HepG2 (cell line): Measurements from ENCODE around the gene GLRX5. TPM values are rescaled to one million over a fixed set of nuclear protein-coding genes. Genes with fewer than 3 reads are reported as not detected.

Experiments
- CENPX ChIP-seq: sonication (generic); formaldehyde crosslinking; IDR thresholded peaks from 2 replicates; pipeline ENCODE4 v1.9.0; 2021; ENCODE audit warnings: mild to moderate bottlenecking, missing genetic modification reagents, moderate library complexity
- ETV6 ChIP-seq: sonication (generic); formaldehyde crosslinking; conservative IDR thresholded peaks from 2 replicates; pipeline ENCODE4 v1.4.0; 2020; ENCODE audit warnings: missing genetic modification reagents
- HNRNPUL1 ChIP-seq: fragments of 200-400 bp; formaldehyde crosslinking; IDR thresholded peaks from 2 replicates; pipeline ENCODE4 v1.6.1; 2017; ENCODE audit warnings: low read depth, mild to moderate bottlenecking, low read length, moderate library complexity
- JUND ChIP-seq: sonication (generic); formaldehyde crosslinking; IDR thresholded peaks from 2 replicates; pipeline ENCODE4 v1.8.0; 2022; ENCODE audit warnings: mild to moderate bottlenecking, missing genetic modification reagents
- KDM2A ChIP-seq: sonication (generic); formaldehyde crosslinking; IDR thresholded peaks from 2 replicates; pipeline ENCODE4 v1.4.0; 2020; ENCODE audit warnings: low read depth, missing genetic modification reagents, borderline replicate concordance
- MTF1 ChIP-seq: sonication (generic); formaldehyde crosslinking; IDR thresholded peaks from 2 replicates; pipeline ENCODE4 v1.5.0; 2020; ENCODE audit warnings: missing genetic modification reagents
- MYNN ChIP-seq: sonication (generic); formaldehyde crosslinking; IDR thresholded peaks from 2 replicates; pipeline ENCODE4 v1.4.0; 2020; ENCODE audit warnings: mild to moderate bottlenecking, low read depth, missing genetic modification reagents
- NCOR1 ChIP-seq: fragments of 200-600 bp; sonication (generic); IDR thresholded peaks from 2 replicates; pipeline ENCODE4 v1.7.0; 2017; ENCODE audit warnings: antibody characterized with exemption, low read length, borderline replicate concordance
- PAWR ChIP-seq: sonication (generic); formaldehyde crosslinking; IDR thresholded peaks from 2 replicates; pipeline ENCODE4 v1.4.0; 2020; ENCODE audit warnings: missing genetic modification reagents, mild to moderate bottlenecking, borderline replicate concordance
- PRPF4 ChIP-seq: fragments of 200-400 bp; formaldehyde crosslinking; IDR thresholded peaks from 2 replicates; pipeline ENCODE4 v1.6.1; 2016; ENCODE audit warnings: low read length, low read depth; ENCODE audit not compliant: poor library complexity, severe bottlenecking
- SOX5 ChIP-seq: IDR thresholded peaks from 2 replicates; pipeline ENCODE4 v1.6.1; 2016; ENCODE audit warnings: borderline replicate concordance
- SP140L ChIP-seq: sonication (generic); formaldehyde crosslinking; IDR thresholded peaks from 2 replicates; pipeline ENCODE4 v1.4.0; 2020; ENCODE audit warnings: missing genetic modification reagents, borderline replicate concordance
- SRY ChIP-seq: sonication (generic); formaldehyde crosslinking; IDR thresholded peaks from 2 replicates; pipeline ENCODE4 v1.8.0; 2022; ENCODE audit warnings: mild to moderate bottlenecking, missing genetic modification reagents
- ZBTB25 ChIP-seq: IDR thresholded peaks from 2 replicates; pipeline ENCODE4 v1.6.1; 2018; ENCODE audit warnings: missing genetic modification reagents
- ZFP41 ChIP-seq: sonication (generic); formaldehyde crosslinking; IDR thresholded peaks from 2 replicates; pipeline ENCODE4 v1.4.0; 2020; ENCODE audit warnings: mild to moderate bottlenecking, missing genetic modification reagents, borderline replicate concordance
- ZNF383 ChIP-seq: sonication (generic); formaldehyde crosslinking; IDR thresholded peaks from 2 replicates; pipeline ENCODE4 v1.4.0; 2020; ENCODE audit warnings: missing genetic modification reagents, mild to moderate bottlenecking, borderline replicate concordance
- ZNF557 ChIP-seq: sonication (generic); formaldehyde crosslinking; IDR thresholded peaks from 2 replicates; pipeline ENCODE4 v1.4.0; 2020; ENCODE audit warnings: missing genetic modification reagents
- ZNF607 ChIP-seq: sonication (generic); formaldehyde crosslinking; IDR thresholded peaks from 2 replicates; pipeline ENCODE4 v1.5.1; 2020; ENCODE audit warnings: missing genetic modification reagents, mild to moderate bottlenecking, borderline replicate concordance
- polyA plus RNA-seq, 8 experiments: library from polyadenylated mRNA; depleted of rRNA in 3 of 8; stranded (reverse) in 7 of 8; unstranded in 1 of 8; fragments of >200 nt; fragmentation: Illumina TruSeq in 4 of 8; extraction: Trizol in 4 of 8; gene quantifications; 2 replicates each; pipeline versions ENCODE4 v1.2.1 to v1.2.3, GENCODE V29; 2011 to 2016; ENCODE audit warnings: low read depth in 4 of 8, missing spikeins in 1 of 8, mixed read lengths in 1 of 8; ENCODE audit not compliant: insufficient read depth in 1 of 8
- total RNA-seq, 5 experiments: library from RNA; depleted of rRNA; stranded (reverse); fragments of >200 nt; fragmentation: Illumina TruSeq; extraction: Trizol; gene quantifications; 2 replicates each; pipeline ENCODE4 v1.2.3, GENCODE V29; 2016; ENCODE audit warnings: low read depth in 1 of 5
- TF ChIP-seq, protein P1 (sequence below): sonication (generic); formaldehyde crosslinking; IDR thresholded peaks from 2 replicates; pipeline ENCODE4 v1.8.0; 2022; ENCODE audit warnings: missing genetic modification reagents, mild to moderate bottlenecking, moderate library complexity, borderline replicate concordance
- TF ChIP-seq, protein P2 (sequence below): sonication (generic); formaldehyde crosslinking; IDR thresholded peaks from 2 replicates; pipeline ENCODE4 v1.8.1; 2022; ENCODE audit warnings: low read depth, mild to moderate bottlenecking, missing genetic modification reagents
- TF ChIP-seq, protein P3 (sequence below): sonication (generic); formaldehyde crosslinking; IDR thresholded peaks from 2 replicates; pipeline ENCODE4 v1.9.0; 2021; ENCODE audit warnings: missing genetic modification reagents, borderline replicate concordance

Gene GLRX5
- total and polyA plus RNA-seq, 2 of the 13 experiments (the other 11 are each of a cell fraction or from before 2014, with no cell fraction given), result 122 to 146 TPM

DNA sequence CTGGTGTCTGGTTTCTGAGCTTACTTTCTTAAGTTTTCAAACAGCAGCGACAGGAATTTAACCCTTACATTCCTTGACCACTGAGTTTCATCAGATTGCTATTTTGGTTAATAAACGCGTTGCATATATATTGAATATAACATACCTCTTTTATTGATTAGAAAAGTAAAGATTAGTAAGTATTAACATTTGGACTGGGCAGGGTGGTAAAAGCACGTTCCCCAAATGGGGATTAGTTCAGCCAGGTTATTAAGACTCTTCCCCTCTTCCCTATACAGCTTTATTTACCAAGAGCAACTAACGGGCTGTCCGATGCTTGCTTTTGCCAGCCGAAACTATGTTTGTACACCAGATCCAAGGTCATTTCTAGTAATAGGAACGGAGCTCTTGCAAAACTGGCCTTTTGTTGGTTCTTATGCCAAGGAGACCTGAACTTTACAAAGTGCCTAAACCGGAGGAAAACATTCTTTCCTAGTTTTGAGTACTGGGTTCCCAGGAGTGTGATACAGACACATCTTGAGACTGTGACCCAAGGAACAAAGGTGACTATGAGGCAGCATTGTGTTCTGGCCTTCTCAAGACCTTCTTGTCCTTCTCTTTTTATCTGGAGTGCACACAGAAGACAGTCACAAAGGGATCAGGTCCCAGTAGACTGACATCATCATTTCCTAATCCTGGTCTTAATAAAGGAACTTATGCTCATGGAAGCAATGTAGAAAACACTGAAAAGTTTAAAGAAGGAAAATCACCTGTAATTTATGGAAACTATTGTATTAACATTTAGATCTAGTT lies 2.6 kb downstream of the GLRX5 start (continued):
- TF ChIP-seq NCOR1 (peak; percentile 68; the same call in 1 of the 2 replicates), PAWR (CRISPR knock-in tag) (no peak), ZFP41 (CRISPR knock-in tag) (no peak), PRPF4 (no peak), KDM2A (CRISPR knock-in tag) (no peak), ETV6 (CRISPR knock-in tag) (no peak), ZNF383 (CRISPR knock-in tag) (no peak), CENPX (no peak), SOX5 (peak; percentile 89), MYNN (no peak), ZNF557 (CRISPR knock-in tag) (0 out of 2 replicates have a peak, but pooled peaks have one; percentile 44), HNRNPUL1 (no peak), ZBTB25 (CRISPR knock-in tag) (0 out of 2 replicates have a peak, but pooled peaks have one; percentile 65), MTF1 (CRISPR knock-in tag) (no peak), ZNF607 (CRISPR knock-in tag) (no peak; the same call in 1 of the 2 replicates), SRY (CRISPR knock-in tag) (no peak), JUND (CRISPR knock-in tag) (no peak), SP140L (CRISPR knock-in tag) (no peak)
- TF ChIP-seq, protein P1, sequence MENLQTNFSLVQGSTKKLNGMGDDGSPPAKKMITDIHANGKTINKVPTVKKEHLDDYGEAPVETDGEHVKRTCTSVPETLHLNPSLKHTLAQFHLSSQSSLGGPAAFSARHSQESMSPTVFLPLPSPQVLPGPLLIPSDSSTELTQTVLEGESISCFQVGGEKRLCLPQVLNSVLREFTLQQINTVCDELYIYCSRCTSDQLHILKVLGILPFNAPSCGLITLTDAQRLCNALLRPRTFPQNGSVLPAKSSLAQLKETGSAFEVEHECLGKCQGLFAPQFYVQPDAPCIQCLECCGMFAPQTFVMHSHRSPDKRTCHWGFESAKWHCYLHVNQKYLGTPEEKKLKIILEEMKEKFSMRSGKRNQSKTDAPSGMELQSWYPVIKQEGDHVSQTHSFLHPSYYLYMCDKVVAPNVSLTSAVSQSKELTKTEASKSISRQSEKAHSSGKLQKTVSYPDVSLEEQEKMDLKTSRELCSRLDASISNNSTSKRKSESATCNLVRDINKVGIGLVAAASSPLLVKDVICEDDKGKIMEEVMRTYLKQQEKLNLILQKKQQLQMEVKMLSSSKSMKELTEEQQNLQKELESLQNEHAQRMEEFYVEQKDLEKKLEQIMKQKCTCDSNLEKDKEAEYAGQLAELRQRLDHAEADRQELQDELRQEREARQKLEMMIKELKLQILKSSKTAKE (CRISPR knock-in tag), result peak; percentile 85
- TF ChIP-seq, protein P2, sequence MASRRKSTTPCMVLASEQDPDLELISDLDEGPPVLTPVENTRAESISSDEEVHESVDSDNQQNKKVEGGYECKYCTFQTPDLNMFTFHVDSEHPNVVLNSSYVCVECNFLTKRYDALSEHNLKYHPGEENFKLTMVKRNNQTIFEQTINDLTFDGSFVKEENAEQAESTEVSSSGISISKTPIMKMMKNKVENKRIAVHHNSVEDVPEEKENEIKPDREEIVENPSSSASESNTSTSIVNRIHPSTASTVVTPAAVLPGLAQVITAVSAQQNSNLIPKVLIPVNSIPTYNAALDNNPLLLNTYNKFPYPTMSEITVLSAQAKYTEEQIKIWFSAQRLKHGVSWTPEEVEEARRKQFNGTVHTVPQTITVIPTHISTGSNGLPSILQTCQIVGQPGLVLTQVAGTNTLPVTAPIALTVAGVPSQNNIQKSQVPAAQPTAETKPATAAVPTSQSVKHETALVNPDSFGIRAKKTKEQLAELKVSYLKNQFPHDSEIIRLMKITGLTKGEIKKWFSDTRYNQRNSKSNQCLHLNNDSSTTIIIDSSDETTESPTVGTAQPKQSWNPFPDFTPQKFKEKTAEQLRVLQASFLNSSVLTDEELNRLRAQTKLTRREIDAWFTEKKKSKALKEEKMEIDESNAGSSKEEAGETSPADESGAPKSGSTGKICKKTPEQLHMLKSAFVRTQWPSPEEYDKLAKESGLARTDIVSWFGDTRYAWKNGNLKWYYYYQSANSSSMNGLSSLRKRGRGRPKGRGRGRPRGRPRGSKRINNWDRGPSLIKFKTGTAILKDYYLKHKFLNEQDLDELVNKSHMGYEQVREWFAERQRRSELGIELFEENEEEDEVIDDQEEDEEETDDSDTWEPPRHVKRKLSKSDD, result no peak
- TF ChIP-seq, protein P3, sequence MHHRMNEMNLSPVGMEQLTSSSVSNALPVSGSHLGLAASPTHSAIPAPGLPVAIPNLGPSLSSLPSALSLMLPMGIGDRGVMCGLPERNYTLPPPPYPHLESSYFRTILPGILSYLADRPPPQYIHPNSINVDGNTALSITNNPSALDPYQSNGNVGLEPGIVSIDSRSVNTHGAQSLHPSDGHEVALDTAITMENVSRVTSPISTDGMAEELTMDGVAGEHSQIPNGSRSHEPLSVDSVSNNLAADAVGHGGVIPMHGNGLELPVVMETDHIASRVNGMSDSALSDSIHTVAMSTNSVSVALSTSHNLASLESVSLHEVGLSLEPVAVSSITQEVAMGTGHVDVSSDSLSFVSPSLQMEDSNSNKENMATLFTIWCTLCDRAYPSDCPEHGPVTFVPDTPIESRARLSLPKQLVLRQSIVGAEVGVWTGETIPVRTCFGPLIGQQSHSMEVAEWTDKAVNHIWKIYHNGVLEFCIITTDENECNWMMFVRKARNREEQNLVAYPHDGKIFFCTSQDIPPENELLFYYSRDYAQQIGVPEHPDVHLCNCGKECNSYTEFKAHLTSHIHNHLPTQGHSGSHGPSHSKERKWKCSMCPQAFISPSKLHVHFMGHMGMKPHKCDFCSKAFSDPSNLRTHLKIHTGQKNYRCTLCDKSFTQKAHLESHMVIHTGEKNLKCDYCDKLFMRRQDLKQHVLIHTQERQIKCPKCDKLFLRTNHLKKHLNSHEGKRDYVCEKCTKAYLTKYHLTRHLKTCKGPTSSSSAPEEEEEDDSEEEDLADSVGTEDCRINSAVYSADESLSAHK (CRISPR knock-in tag), result no peak
